GM18517 (cell line): ENCODE data around the gene ALAS1.

ENCODE experiments used
- ATAC-seq: cut with Tn5 transposase; IDR thresholded peaks from one replicate; pipeline ENCODE4 v1.9.1; 2021; ENCODE audit warnings: mild to moderate bottlenecking, moderate library complexity; ENCODE audit not compliant: unreplicated experiment

The ALAS1 gene

DNA sequence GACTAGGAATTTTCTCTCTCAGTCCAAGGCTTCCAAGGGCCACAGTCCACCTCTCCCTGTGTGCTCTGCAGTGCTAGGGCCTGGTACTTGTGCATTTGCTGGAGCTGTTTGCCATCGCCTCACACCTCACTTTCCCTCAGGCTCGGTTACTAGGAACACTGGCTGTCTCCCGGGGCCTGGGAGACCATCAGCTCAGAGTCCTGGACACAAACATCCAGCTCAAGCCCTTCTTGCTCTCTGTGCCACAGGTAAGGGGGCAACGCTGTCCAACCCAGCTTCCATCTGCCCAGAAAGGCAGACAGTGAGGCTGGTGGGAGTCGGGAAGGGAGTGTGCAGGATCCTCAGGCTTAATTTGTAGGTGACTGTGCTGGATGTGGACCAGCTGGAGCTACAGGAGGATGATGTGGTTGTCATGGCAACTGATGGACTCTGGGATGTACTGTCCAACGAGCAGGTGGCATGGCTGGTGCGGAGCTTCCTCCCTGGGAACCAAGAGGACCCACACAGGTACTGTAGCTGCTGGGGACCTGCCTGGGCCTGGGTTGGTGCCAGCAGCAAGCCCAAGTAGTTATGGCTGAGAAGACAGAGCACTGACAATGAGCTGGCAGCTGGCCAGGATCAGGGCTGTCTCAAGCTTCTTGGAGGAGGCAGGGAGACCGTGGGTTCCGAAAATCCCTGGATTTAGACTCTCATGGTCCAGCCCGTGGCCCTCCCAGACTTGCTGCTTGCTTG lies 51.0 kb downstream of the ALAS1 start:
- ATAC-seq: no peak

DNA sequence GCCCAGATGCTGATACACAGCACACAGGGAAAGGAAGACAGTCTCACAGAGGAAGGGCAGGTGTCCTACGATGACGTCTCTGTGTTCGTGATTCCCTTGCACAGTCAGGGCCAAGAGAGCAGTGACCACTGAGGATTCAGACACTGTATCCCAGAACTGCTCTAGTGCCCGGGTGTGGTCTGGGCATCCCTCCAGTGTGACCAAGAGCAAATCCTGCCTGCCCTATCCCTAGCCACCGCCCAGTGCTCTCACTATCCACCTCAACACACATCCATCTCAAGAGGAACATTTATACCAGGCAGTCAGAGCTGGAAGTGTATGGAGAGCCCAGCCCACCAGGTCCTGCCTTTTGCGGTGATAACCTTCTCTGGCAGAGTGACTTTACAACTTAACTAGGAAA lies 51.7 kb downstream of the ALAS1 start:
- no peak for ATAC-seq

DNA sequence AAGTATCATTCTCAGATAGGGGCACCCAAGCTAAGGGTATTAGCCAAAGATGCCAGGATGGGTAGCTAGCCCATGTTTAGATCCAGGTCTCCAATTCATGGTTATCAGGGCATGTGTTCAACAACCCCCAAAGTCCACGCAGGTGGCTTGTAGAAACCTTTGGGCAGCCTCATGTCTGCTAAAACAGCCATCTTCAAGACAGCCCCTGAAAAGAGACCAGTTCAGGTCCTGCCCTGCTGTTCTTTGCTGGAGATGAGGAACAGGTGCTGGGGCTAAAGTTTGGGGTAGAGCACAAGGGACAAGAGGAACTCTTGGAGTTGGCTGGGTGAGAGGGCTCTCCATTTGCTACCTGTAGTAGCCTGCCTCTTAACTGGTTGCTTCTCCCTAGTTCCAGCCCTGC lies 52.2 kb downstream of the ALAS1 start:
- ATAC-seq: no peak

DNA sequence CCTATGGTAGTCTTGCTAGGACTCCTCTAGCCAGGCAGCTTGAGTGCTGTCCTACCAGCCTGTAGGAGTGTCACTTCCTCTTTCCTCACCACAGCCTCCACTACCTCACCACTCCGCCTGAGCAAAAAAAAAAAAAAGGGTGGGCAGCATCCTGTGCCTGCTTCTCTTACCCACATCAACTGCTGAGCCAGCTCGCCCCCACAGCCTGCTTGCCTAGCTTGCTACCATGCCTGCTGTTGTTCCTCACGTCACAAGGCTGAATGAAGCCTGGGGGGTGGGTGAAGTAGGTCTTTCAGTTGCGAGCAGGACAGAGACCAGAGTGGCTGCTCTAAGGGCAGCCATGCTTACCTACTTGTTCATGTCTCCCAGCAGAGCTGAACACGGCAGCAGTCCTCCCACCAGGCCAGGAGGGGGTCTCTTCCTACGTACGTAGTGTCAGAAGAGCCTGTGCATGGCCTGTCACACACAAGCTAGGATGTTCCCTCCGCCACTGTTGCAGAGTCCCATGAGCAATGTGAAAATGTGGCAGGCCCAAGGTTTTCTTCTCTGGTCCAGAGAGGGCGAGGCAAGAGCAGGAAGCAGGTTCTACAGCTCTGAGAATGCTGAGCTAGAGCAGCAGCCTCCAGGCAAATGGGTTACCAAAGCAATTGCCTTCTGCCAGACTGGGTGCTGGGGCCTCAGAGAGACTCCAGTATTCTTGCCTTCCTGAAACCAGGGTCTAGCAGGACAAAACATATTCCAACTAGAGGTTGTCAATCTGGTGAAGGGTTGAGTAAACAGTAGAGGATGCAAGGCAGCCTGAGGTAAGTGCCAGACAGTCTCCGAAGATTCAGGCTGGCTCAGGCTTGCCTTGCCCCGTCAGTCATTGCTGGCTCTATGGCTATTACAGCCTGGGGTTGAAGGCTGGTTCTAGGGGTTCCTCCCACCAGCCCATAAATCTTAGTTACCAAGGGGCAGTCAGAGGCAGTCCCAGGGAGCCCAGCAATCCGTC lies 55.6 kb downstream of the ALAS1 start:
- ATAC-seq: peak; percentile 93

DNA sequence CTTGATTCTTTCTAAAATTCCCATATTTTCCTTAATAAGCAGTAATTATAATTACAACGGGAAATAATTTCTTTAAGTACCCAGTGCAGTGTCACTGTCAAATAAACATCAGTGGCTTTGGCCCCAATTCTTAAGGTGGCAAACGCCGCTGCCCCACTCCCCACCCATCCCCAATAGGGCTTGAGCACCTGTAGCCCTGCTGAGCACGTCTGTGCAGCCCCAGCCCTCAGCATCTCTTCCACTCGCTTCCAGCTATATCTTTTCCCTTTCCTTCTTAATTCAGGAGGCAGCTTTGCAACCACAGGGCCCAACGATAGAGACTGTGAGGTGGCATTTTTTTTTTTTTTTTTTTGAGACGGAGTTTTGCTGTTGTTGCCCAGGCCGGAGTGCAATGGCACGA lies 56.6 kb downstream of the ALAS1 start:
- ATAC-seq: no peak

DNA sequence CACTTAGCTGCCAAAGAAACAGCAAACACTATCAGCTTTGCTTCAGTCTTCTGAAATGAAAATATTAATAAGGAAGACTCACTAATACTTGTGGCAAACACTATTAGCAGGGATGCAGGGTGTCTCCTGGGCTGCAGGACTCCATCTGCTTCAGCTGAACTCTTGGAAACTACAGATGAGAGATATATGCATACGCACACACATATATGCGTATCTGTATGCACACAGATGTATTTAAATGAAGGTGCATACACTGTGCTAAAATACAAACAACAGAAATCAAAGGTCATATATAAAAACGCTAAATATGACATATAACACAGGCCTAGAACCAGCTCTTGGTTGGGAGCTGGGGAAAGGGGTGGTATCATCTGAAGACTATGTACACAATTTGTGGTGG lies 58.2 kb downstream of the ALAS1 start:
- ATAC-seq: no peak

DNA sequence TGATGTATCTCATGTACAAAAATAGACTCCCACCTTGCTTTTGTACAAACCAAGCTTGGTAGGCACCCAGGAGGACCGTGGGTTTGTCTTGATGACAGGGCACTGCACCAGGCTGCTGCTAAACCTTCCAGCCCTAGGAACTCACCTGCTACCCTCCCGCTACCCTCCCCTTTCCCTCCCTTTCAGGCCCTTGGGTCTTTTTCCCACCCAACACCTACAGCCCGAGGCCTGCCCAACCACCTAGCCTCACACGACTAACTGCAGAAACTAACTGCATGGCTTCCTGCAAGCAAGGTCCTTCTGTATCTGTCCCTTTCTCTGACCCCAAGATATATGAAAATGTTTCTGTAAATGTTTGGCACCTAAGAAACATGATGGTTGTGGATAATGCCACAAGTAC lies 58.7 kb downstream of the ALAS1 start:
- no peak for ATAC-seq

DNA sequence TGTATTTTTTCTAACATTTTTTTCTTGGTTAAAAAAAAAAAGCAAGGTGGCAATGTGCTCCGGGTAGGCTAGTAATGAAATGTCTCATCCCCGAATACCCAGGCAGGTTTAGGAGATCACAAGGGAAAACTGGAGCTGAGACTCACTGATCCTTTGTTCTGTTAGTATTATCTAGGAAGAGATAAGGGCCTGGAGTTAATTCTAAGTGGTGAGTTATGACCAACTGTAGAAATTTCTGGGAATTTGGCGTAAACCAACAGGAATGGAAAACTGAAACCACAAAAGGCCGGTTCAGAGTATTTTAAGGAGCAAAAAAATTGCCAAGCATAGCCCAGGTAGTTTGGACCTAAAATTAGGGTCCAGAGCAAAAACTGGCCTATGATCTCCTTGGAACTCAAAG lies 60.0 kb downstream of the ALAS1 start:
- no peak for ATAC-seq

DNA sequence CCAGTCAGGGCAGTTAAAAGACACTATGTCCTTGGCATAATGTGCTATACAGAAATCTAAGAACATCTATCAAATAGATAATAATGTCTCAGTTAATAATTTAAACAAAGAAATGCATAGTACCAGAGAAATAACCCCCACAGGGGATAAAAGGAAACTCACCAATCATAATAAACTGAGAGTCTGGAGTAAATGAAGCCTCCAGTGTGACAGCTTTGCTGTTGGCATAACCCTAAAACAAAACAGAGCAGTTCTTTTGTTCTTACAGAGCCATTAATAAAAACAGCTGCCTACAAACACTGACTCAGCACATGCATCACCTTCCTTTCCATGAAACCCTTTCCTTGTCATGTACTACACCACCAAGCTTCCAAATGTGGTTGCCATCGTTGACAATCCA lies 61.1 kb downstream of the ALAS1 start:
- ATAC-seq: no peak

DNA sequence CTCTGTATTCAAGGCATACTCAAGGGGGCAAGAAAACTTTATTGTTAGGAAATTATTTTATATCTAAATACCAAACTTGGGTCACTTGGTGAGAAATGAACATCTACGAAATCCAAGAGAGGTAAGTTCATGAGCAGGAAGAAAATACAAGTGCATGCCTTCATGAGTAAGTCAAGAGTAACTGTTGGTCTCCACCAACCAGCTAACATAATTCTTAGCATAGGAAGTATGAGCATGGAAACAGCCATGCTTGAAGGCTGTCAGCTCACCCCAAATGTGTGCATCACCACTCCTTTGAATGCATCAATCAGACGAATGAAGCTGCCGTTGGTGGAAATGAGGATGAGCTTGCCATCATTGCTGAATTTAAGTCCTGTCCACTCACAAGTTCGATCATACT lies 61.5 kb downstream of the ALAS1 start:
- ATAC-seq: no peak

DNA sequence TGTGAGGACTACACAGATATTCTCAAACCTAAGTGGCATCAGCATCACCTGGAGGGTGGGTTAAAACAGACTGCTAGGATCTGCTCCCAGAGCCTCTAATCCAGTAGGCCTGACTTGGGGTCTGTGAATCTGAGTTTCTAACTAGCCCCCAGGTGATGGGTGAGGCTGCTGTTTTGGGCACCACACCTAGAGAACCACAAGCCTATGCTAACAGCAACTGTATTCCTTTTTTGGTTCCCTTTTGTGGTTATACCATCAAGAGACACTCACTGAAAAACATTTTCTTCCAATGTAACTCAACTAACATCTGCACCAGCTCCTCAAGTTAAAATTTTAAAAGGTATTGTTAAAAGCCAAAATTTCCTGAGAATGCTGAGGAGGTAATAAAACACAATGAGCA lies 64.5 kb downstream of the ALAS1 start:
- no peak for ATAC-seq
